ENCODE results near the gene ANP32B.
A peak's percentile ranks its signal among the peaks of the same experiment; 100 is the strongest.

- TF ChIP-seq CTCF (IDR thresholded peaks at IDR 0.05) (peak in 1 of 12 donors; percentile 2), POLR2A (IDR thresholded peaks at IDR 0.05) (peak; percentile 20 to 61)
Observed at GRCh38 chr9:97984188-97985057, 1.3 kb downstream of the ANP32B start.

Data from heart left ventricle (tissue), 13 donors.